Esophagus squamous epithelium (tissue), 4 donors: Measurements from ENCODE around the gene DBN1.

Experiments used
- POLR2A ChIP-seq, 4 donors: fragments of 450-650 bp; IDR thresholded peaks; one replicate each; pipeline ENCODE4 v1.6.1; 2017; ENCODE audit warnings: antibody characterized with exemption in 4 of 4, mild to moderate bottlenecking in 4 of 4, moderate library complexity in 3 of 4
- TF ChIP-seq, protein P1 (sequence below), 6 experiments: fragments of 450-650 bp in 4 of 6; fragments of 200-600 bp in 2 of 6; sonication (generic) in 2 of 6; IDR thresholded peaks; one replicate each; pipeline ENCODE4 v1.5.1; 2016 to 2019; ENCODE audit warnings: antibody characterized with exemption in 6 of 6, mild to moderate bottlenecking in 4 of 6, moderate library complexity in 4 of 6

GRCh38 chr5:177477701-177478477, 4.5 kb upstream of the DBN1 start:
- TF ChIP-seq, protein P1, sequence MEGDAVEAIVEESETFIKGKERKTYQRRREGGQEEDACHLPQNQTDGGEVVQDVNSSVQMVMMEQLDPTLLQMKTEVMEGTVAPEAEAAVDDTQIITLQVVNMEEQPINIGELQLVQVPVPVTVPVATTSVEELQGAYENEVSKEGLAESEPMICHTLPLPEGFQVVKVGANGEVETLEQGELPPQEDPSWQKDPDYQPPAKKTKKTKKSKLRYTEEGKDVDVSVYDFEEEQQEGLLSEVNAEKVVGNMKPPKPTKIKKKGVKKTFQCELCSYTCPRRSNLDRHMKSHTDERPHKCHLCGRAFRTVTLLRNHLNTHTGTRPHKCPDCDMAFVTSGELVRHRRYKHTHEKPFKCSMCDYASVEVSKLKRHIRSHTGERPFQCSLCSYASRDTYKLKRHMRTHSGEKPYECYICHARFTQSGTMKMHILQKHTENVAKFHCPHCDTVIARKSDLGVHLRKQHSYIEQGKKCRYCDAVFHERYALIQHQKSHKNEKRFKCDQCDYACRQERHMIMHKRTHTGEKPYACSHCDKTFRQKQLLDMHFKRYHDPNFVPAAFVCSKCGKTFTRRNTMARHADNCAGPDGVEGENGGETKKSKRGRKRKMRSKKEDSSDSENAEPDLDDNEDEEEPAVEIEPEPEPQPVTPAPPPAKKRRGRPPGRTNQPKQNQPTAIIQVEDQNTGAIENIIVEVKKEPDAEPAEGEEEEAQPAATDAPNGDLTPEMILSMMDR (IDR thresholded peaks at IDR 0.05), result no peak
- no peak for TF ChIP-seq POLR2A (IDR thresholded peaks at IDR 0.05)
